HL-60 (cell line): Measurements from ENCODE around the gene B3GNT9.

Source experiments
- DNase-seq, 2 experiments: peaks; one replicate each; pipeline ENCODE4 v3.0.0-alpha.2; 2010 to 2020; ENCODE audit warnings: low read depth in 1 of 2, low spot score in 1 of 2
- H3K27ac ChIP-seq: fragments of 250-450 bp; sonication (Bioruptor Pico); replicated peaks from 2 replicates; pipeline ENCODE4 v1.5.1; 2020; ENCODE audit warnings: mild to moderate bottlenecking, moderate library complexity
- H3K27me3 ChIP-seq: fragments of 250-450 bp; sonication (Bioruptor Pico); 2 replicates; pipeline ENCODE4 v1.5.1; 2021; ENCODE audit warnings: mild to moderate bottlenecking, moderate library complexity; ENCODE audit not compliant: insufficient read depth, poor library complexity, severe bottlenecking
- H3K4me3 ChIP-seq: replicated peaks from 2 replicates; pipeline ENCODE4 v1.5.1; 2011; ENCODE audit warnings: mild to moderate bottlenecking, control low read depth, low read length; ENCODE audit not compliant: insufficient read depth
- CTCF ChIP-seq: IDR thresholded peaks from one replicate; pipeline ENCODE4 v1.5.1; 2011; ENCODE audit warnings: low read length, control low read depth, inconsistent platforms; ENCODE audit not compliant: insufficient read depth
- GABPA ChIP-seq: IDR thresholded peaks from 2 replicates; pipeline ENCODE4 v1.6.1; 2012; ENCODE audit warnings: low read depth
- POLR2AphosphoS5 ChIP-seq: IDR thresholded peaks from 2 replicates; pipeline ENCODE4 v1.6.1; 2012; ENCODE audit warnings: low read depth
- REST ChIP-seq: IDR thresholded peaks from 2 replicates; pipeline ENCODE4 v1.6.1; 2012; ENCODE audit warnings: low read depth; ENCODE audit not compliant: insufficient replicate concordance
- SPI1 ChIP-seq: IDR thresholded peaks from 2 replicates; pipeline ENCODE4 v1.6.1; 2012; ENCODE audit warnings: low read depth, mild to moderate bottlenecking, borderline replicate concordance

B3GNT9 gene

GRCh38 chr16:67183284-67183626, 32.5 kb upstream of the B3GNT9 start:
- TF ChIP-seq REST: no peak
- no peak for TF ChIP-seq SPI1
- TF ChIP-seq POLR2AphosphoS5: no peak
- no peak for TF ChIP-seq CTCF
- TF ChIP-seq GABPA: no peak
- Histone ChIP-seq H3K27me3 (peaks cover 7% of the 10 kb centered on the region), H3K27ac (peak overlapping the region; percentile 7; the same call in 1 of the 2 replicates), H3K4me3 (peak overlapping the region; percentile 96)
- DNase-seq: no peak

GRCh38 chr16:67182288-67182687, 31.5 kb upstream of the B3GNT9 start:
- Histone ChIP-seq H3K27ac (no peak overlapping the region), H3K4me3 (peak overlapping the region; percentile 96; the same call in 1 of the 2 replicates), H3K27me3 (peaks cover 10% of the 10 kb centered on the region)
- no peak for TF ChIP-seq POLR2AphosphoS5
- TF ChIP-seq CTCF: no peak
- TF ChIP-seq SPI1: no peak
- TF ChIP-seq GABPA: no peak
- no peak for TF ChIP-seq REST
- DNase-seq: no peak

- Histone ChIP-seq H3K27me3 (peaks cover 10% of the 10 kb centered on the region), H3K27ac (no peak overlapping the region), H3K4me3 (no peak overlapping the region)
- TF ChIP-seq SPI1: no peak
- no peak for TF ChIP-seq GABPA
- no peak for TF ChIP-seq CTCF
- no peak for TF ChIP-seq REST
- TF ChIP-seq POLR2AphosphoS5: no peak
- DNase-seq: no peak
Measured at GRCh38 chr16:67181346-67181745, 30.5 kb upstream of the B3GNT9 start.
